CD4-positive, alpha-beta memory T cell (primary cell): ENCODE results near the gene SPCS3. TPM values are rescaled to one million over a fixed set of nuclear protein-coding genes. Genes with fewer than 3 reads are reported as not detected.

Source experiments
- CTCF ChIA-PET: fragments of 350-600 bp; sonication (Branson Sonifier 250); formaldehyde crosslinking; loops from one replicate; lab custom pipeline; 2021; ENCODE audit warnings: inconsistent platforms; ENCODE audit not compliant: partially characterized antibody; lab: Charles Lee
- POLR2A ChIA-PET: fragments of 350-600 bp; sonication (Branson Sonifier 250); formaldehyde crosslinking; loops from one replicate; lab custom pipeline; 2021; ENCODE audit not compliant: partially characterized antibody; lab: Charles Lee
- DNase-seq, 5 donors: peaks; one replicate each; pipeline versions ENCODE4 v3.0.0 to v3.0.0-alpha.2; 2020 to 2022; ENCODE audit warnings: mixed read lengths in 1 of 5
- H3K27ac ChIP-seq: one replicate; pipeline ENCODE4 v1.7.0; 2013; ENCODE audit warnings: low read depth, low read length
- H3K27me3 ChIP-seq: 2 replicates; pipeline ENCODE4 v1.7.0; 2013; ENCODE audit warnings: mild to moderate bottlenecking, low read length, moderate library complexity; ENCODE audit not compliant: insufficient read depth
- H3K36me3 ChIP-seq: 2 replicates; pipeline ENCODE4 v1.7.0; 2013; ENCODE audit warnings: mild to moderate bottlenecking, low read length, moderate library complexity; ENCODE audit not compliant: insufficient read depth
- H3K4me1 ChIP-seq: 2 replicates; pipeline ENCODE4 v1.7.0; 2013; ENCODE audit warnings: mild to moderate bottlenecking, low read length, moderate library complexity; ENCODE audit not compliant: insufficient read depth
- H3K4me3 ChIP-seq, 2 donors: one replicate each; pipeline ENCODE4 v1.7.0; 2013; ENCODE audit warnings: low read length in 2 of 2, mild to moderate bottlenecking in 1 of 2
- H3K9me3 ChIP-seq, 2 donors: one replicate each; pipeline ENCODE4 v1.7.0; 2013; ENCODE audit warnings: low read length in 2 of 2, control low read depth in 1 of 2; ENCODE audit not compliant: control insufficient read depth in 1 of 2
- H3K27ac Mint-ChIP-seq, 7 donors: one replicate each; pipeline ENCODE4 v1.8.0; 2020 to 2021; ENCODE audit warnings: mixed read lengths in 7 of 7, mild to moderate bottlenecking in 6 of 7, inconsistent platforms in 3 of 7, moderate library complexity in 3 of 7
- H3K27me3 Mint-ChIP-seq, 2 donors: one replicate each; pipeline ENCODE4 v1.8.0; 2020 to 2021; ENCODE audit warnings: mixed read lengths in 2 of 2
- H3K36me3 Mint-ChIP-seq, 2 donors: one replicate each; pipeline ENCODE4 v1.8.0; 2020 to 2021; ENCODE audit warnings: mixed read lengths in 2 of 2, inconsistent platforms in 1 of 2, mild to moderate bottlenecking in 1 of 2
- H3K4me1 Mint-ChIP-seq, 4 donors: one replicate each; pipeline ENCODE4 v1.8.0; 2020 to 2021; ENCODE audit warnings: mixed read lengths in 4 of 4, mild to moderate bottlenecking in 1 of 4
- H3K4me3 Mint-ChIP-seq, 8 donors: one replicate each; pipeline ENCODE4 v1.8.0; 2020 to 2021; ENCODE audit warnings: mixed read lengths in 8 of 8, mild to moderate bottlenecking in 7 of 8, moderate library complexity in 6 of 8, inconsistent platforms in 3 of 8
- H3K9me3 Mint-ChIP-seq, 8 donors: one replicate each; pipeline ENCODE4 v1.8.0; 2020 to 2021; ENCODE audit warnings: mixed read lengths in 8 of 8, mild to moderate bottlenecking in 5 of 8, inconsistent platforms in 3 of 8, moderate library complexity in 1 of 8
- intact Hi-C: fragments of 100-400 bp; cut with micrococcal nuclease; formaldehyde crosslinking; loops from one replicate; pipeline ENCODE4 v1.15.1; 2023
- polyA plus RNA-seq, 2 donors: library from polyadenylated mRNA; unstranded; fragments of 300-500 nt; fragmentation: Illumina TruSeq; gene quantifications; one replicate each; pipeline ENCODE4 v1.2.3, GENCODE V29; 2021
- total RNA-seq, 2 experiments: library from RNA; stranded (reverse); gene quantifications; one replicate each; pipeline ENCODE4 v1.2.3, GENCODE V29; 2021

SPCS3 gene
- total RNA-seq (100 to 1,000 TPM; 193 to 207 TPM), polyA plus RNA-seq (10 to 100 TPM; 62.4 to 74.7 TPM)

- Mint-ChIP-seq H3K9me3 (no peaks in the 10 kb centered on the region), H3K27ac (peak within 1 kb of the TSS; percentile 95 to 98 (median 96)), H3K4me3 (peak within 1 kb of the TSS; percentile 93 to 98 (median 95)), H3K27me3 (no peaks in the 10 kb centered on the region), H3K36me3 (peaks cover 0 to 20% of the 10 kb centered on the region in 2 donors), H3K4me1 (peaks cover 29 to 60% (median 40%) of the 10 kb centered on the region in 4 donors)
- no peaks in the 10 kb centered on the region for H3K27me3 ChIP-seq
- H3K4me3 ChIP-seq: peak within 1 kb of the TSS; percentile 40 to 59
- peak; percentile 92 to 95 (median 94) for DNase-seq
- POLR2A ChIA-PET: interaction anchor here (3.3 kb wide), 1 partner anchor 124 kb away, joined by 20 read pairs; the partner anchor contains the start of gene SPATA4
- H3K4me1 ChIP-seq: peaks cover 49% of the 10 kb centered on the region
- no peaks in the 10 kb centered on the region for H3K36me3 ChIP-seq
- H3K9me3 ChIP-seq: no peaks in the 10 kb centered on the region
- peak within 1 kb of the TSS; percentile 95 for H3K27ac ChIP-seq
- intact Hi-C loops: loop anchor here (1.0 to 5.0 kb wide), 4 partner anchors 19 to 1122 kb away; partner anchors contain the start of genes AGA and SPATA4
- CTCF ChIA-PET: no interaction called here
These were observed at the start of gene SPCS3 for GRCh38 chr4:176319704-176320339. Gene SPCS3, plus strand, starts transcription at chr4:176319966. Its CDS starts 111 bp downstream, at chr4:176320077.

GRCh38 chr4:176270669-176271068, 49.1 kb upstream of the SPCS3 start:
- no peak for DNase-seq

GRCh38 chr4:176271749-176272148, 48.0 kb upstream of the SPCS3 start:
- Histone ChIP-seq H3K36me3 (no peaks in the 10 kb centered on the region), H3K27me3 (no peaks in the 10 kb centered on the region), H3K27ac (no peak overlapping the region), H3K4me3 (no peak overlapping the region), H3K9me3 (no peaks in the 10 kb centered on the region), H3K4me1 (no peaks in the 10 kb centered on the region)
- Mint-ChIP-seq H3K9me3 (peaks cover 0 to 2% (median 0%) of the 10 kb centered on the region in 8 donors), H3K27ac (no peak overlapping the region), H3K4me1 (no peaks in the 10 kb centered on the region), H3K4me3 (no peak overlapping the region), H3K36me3 (no peaks in the 10 kb centered on the region), H3K27me3 (peaks cover 5 to 8% of the 10 kb centered on the region in 2 donors)
- ChIA-PET POLR2A (no interaction called here), CTCF (no interaction called here)
- no peak for DNase-seq
- intact Hi-C loops: no loop called here

More at GRCh38 chr4:176270669-176271068, 49.1 kb upstream of the SPCS3 start:
- Histone ChIP-seq H3K27ac (no peak overlapping the region), H3K27me3 (no peaks in the 10 kb centered on the region), H3K9me3 (no peaks in the 10 kb centered on the region), H3K36me3 (no peaks in the 10 kb centered on the region), H3K4me1 (no peaks in the 10 kb centered on the region), H3K4me3 (no peak overlapping the region)
- Mint-ChIP-seq H3K27ac (no peak overlapping the region), H3K27me3 (peaks cover 3 to 6% of the 10 kb centered on the region in 2 donors), H3K4me3 (no peak overlapping the region), H3K4me1 (no peaks in the 10 kb centered on the region), H3K36me3 (no peaks in the 10 kb centered on the region), H3K9me3 (peaks cover 0 to 2% (median 0%) of the 10 kb centered on the region in 8 donors)
- intact Hi-C loops: no loop called here
- ChIA-PET CTCF (no interaction called here), POLR2A (no interaction called here)

- Mint-ChIP-seq H3K27me3 (peaks cover 5 to 8% of the 10 kb centered on the region in 2 donors), H3K4me1 (no peaks in the 10 kb centered on the region), H3K36me3 (no peaks in the 10 kb centered on the region), H3K4me3 (no peak overlapping the region), H3K9me3 (peaks cover 0 to 2% (median 0%) of the 10 kb centered on the region in 8 donors), H3K27ac (no peak overlapping the region)
- ChIA-PET CTCF (no interaction called here), POLR2A (no interaction called here)
- Histone ChIP-seq H3K36me3 (no peaks in the 10 kb centered on the region), H3K4me1 (no peaks in the 10 kb centered on the region), H3K4me3 (no peak overlapping the region), H3K27ac (no peak overlapping the region), H3K9me3 (no peaks in the 10 kb centered on the region), H3K27me3 (no peaks in the 10 kb centered on the region)
- intact Hi-C loops: no loop called here
- DNase-seq: no peak
These were observed 47.0 kb upstream of the SPCS3 start for GRCh38 chr4:176272799-176273198.

GRCh38 chr4:176273736-176274135, 46.0 kb upstream of the SPCS3 start:
- no peak overlapping the region for H3K27ac ChIP-seq
- H3K27me3 ChIP-seq: no peaks in the 10 kb centered on the region
- no peak for DNase-seq
- no peaks in the 10 kb centered on the region for H3K4me1 ChIP-seq
- Mint-ChIP-seq H3K27ac (no peak overlapping the region), H3K27me3 (peaks cover 5 to 8% of the 10 kb centered on the region in 2 donors), H3K36me3 (no peaks in the 10 kb centered on the region), H3K4me3 (no peak overlapping the region), H3K4me1 (no peaks in the 10 kb centered on the region), H3K9me3 (peaks cover 0 to 2% (median 0%) of the 10 kb centered on the region in 8 donors)
- CTCF ChIA-PET: interaction anchor here (1.3 kb wide), 1 partner anchor 10 kb away, joined by 3 read pairs; no protein-coding TSS in a partner anchor
- H3K9me3 ChIP-seq: no peaks in the 10 kb centered on the region
- H3K36me3 ChIP-seq: no peaks in the 10 kb centered on the region
- POLR2A ChIA-PET: no interaction called here
- H3K4me3 ChIP-seq: no peak overlapping the region
- intact Hi-C loops: no loop called here

GRCh38 chr4:176274441-176274840, 45.3 kb upstream of the SPCS3 start:
- no peaks in the 10 kb centered on the region for H3K4me1 Mint-ChIP-seq

GRCh38 chr4:176276710-176277109, 43.1 kb upstream of the SPCS3 start:
- DNase-seq: no peak
- Mint-ChIP-seq H3K27me3 (peaks cover 9 to 14% of the 10 kb centered on the region in 2 donors), H3K4me1 (no peaks in the 10 kb centered on the region), H3K4me3 (no peak overlapping the region), H3K27ac (no peak overlapping the region), H3K9me3 (peaks cover 0 to 12% (median 3%) of the 10 kb centered on the region in 8 donors), H3K36me3 (no peaks in the 10 kb centered on the region)
- H3K4me3 ChIP-seq: no peak overlapping the region
- no peaks in the 10 kb centered on the region for H3K27me3 ChIP-seq
- no peaks in the 10 kb centered on the region for H3K9me3 ChIP-seq
- ChIA-PET POLR2A (no interaction called here), CTCF (no interaction called here)
- no peak overlapping the region for H3K27ac ChIP-seq
- H3K4me1 ChIP-seq: no peaks in the 10 kb centered on the region
- intact Hi-C loops: no loop called here
- H3K36me3 ChIP-seq: no peaks in the 10 kb centered on the region

More at GRCh38 chr4:176274441-176274840, 45.3 kb upstream of the SPCS3 start:
- intact Hi-C loops: no loop called here
- peaks cover 5 to 8% of the 10 kb centered on the region in 2 donors for H3K27me3 Mint-ChIP-seq
- Histone ChIP-seq H3K4me1 (no peaks in the 10 kb centered on the region), H3K9me3 (no peaks in the 10 kb centered on the region), H3K27ac (no peak overlapping the region), H3K27me3 (no peaks in the 10 kb centered on the region), H3K36me3 (no peaks in the 10 kb centered on the region), H3K4me3 (no peak overlapping the region)
- no peak overlapping the region for H3K4me3 Mint-ChIP-seq
- H3K9me3 Mint-ChIP-seq: peaks cover 0 to 3% (median 0%) of the 10 kb centered on the region in 8 donors
- no peak overlapping the region for H3K27ac Mint-ChIP-seq
- POLR2A ChIA-PET: no interaction called here
- CTCF ChIA-PET: interaction anchor here (1.3 kb wide), 1 partner anchor 11 kb away, joined by 3 read pairs; no protein-coding TSS in a partner anchor
- H3K36me3 Mint-ChIP-seq: no peaks in the 10 kb centered on the region
- no peak for DNase-seq
